A549 (cell line): Measurements from ENCODE around the gene GPR55.

Experiments used
- CHD2 ChIP-seq: fragments of 150-350 bp; IDR thresholded peaks from 2 replicates; pipeline ENCODE4 v1.6.1; 2014; ENCODE audit warnings: low read length; ENCODE audit not compliant: partially characterized antibody
- CTCF ChIP-seq: fragments of >200 bp; sonication (Bioruptor Twin); formaldehyde crosslinking; IDR thresholded peaks from 3 replicates; pipeline ENCODE4 v1.5.1; 2016
- EP300 ChIP-seq, 2 experiments: fragments of >200 bp; sonication (Bioruptor Twin); formaldehyde crosslinking; IDR thresholded peaks; 2 replicates in 1 of 2; 3 replicates in 1 of 2; pipeline ENCODE4 v1.6.1; 2016 to 2017
- ESRRA ChIP-seq: fragments of 150-350 bp; IDR thresholded peaks from 2 replicates; pipeline ENCODE4 v1.6.1; 2014; ENCODE audit warnings: mild to moderate bottlenecking, low read length, borderline replicate concordance
- MAX ChIP-seq: IDR thresholded peaks from 2 replicates; pipeline ENCODE4 v1.6.1; 2012
- MAZ ChIP-seq: fragments of 150-350 bp; IDR thresholded peaks from 2 replicates; pipeline ENCODE4 v1.6.1; 2014; ENCODE audit warnings: antibody characterized with exemption, low read depth, low read length, borderline replicate concordance
- POLR2A ChIP-seq: IDR thresholded peaks from 2 replicates; pipeline ENCODE4 v1.6.1; 2012; ENCODE audit warnings: mild to moderate bottlenecking, low read length
- POLR2AphosphoS2 ChIP-seq: conservative IDR thresholded peaks from 2 replicates; pipeline ENCODE4 v1.6.1; 2012; ENCODE audit warnings: low read length, improper control_type of control experiment, inconsistent platforms
- RAD21 ChIP-seq, 2 experiments: fragments of >200 bp in 1 of 2; sonication (Bioruptor Twin) in 1 of 2; formaldehyde crosslinking in 1 of 2; IDR thresholded peaks in 1 of 2; conservative IDR thresholded peaks in 1 of 2; 2 replicates in 1 of 2; 3 replicates in 1 of 2; pipeline ENCODE4 v1.6.1; 2012 to 2018; ENCODE audit warnings: inconsistent platforms in 1 of 2
- REST ChIP-seq: fragments of 200-600 bp; sonication (generic); IDR thresholded peaks from 2 replicates; pipeline ENCODE4 v1.6.1; 2016; ENCODE audit warnings: antibody characterized with exemption, mild to moderate bottlenecking, moderate library complexity
- RFX5 ChIP-seq: fragments of 450-650 bp; IDR thresholded peaks from 2 replicates; pipeline ENCODE4 v1.7.1; 2014; ENCODE audit warnings: antibody characterized with exemption, mild to moderate bottlenecking, moderate library complexity
- SREBF2 ChIP-seq: fragments of 450-650 bp; IDR thresholded peaks from 2 replicates; pipeline ENCODE4 v1.6.1; 2014; ENCODE audit warnings: mild to moderate bottlenecking, moderate library complexity
- TF ChIP-seq, protein P1 (sequence below): fragments of >200 bp; sonication (Bioruptor Twin); formaldehyde crosslinking; IDR thresholded peaks from 3 replicates; pipeline ENCODE4 v1.6.1; 2016

DNA sequence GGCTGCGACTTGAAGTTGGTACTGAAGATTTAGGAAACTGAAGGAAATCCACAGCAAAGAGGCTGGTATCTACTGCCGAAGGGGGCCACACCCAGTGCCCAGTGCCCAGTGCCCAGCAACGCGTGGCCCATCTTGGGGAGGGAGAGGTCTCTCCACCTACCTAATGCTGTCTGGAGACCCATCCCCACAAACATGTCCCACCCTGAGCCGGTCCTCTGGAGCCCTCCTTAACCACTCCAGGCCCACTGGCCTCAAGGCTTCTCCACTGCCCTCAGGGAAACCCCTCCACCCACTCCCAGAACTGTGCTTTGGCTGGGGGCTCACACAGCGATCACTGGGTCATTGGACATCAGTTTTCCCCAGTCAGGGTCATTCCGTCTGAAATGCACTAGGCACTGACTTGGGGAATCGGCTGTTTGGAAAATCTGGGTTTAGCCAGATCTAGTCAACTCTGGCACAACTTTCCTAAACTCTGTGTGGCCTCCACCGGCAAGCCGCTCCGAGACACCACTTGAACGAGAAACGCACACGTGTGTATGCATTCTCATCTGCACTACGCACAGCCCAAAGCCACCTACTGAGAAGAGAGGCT lies 20.1 kb downstream of the GPR55 start:
- TF ChIP-seq RFX5 (no peak), CTCF (no peak), ESRRA (no peak), EP300 (IDR thresholded peaks at IDR 0.05) (no peak), POLR2A (no peak), POLR2AphosphoS2 (no peak), RAD21 (conservative IDR thresholded peaks at IDR 0.05 in 1 of 2, IDR thresholded peaks at IDR 0.05 in 1 of 2) (no peak), SREBF2 (no peak), MAX (no peak), MAZ (no peak), REST (no peak), CHD2 (no peak)
- TF ChIP-seq, protein P1, sequence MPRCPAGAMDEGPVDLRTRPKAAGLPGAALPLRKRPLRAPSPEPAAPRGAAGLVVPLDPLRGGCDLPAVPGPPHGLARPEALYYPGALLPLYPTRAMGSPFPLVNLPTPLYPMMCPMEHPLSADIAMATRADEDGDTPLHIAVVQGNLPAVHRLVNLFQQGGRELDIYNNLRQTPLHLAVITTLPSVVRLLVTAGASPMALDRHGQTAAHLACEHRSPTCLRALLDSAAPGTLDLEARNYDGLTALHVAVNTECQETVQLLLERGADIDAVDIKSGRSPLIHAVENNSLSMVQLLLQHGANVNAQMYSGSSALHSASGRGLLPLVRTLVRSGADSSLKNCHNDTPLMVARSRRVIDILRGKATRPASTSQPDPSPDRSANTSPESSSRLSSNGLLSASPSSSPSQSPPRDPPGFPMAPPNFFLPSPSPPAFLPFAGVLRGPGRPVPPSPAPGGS: no peak
